Neural progenitor cell (in vitro differentiated cells): ENCODE data around the gene SMC3.

Experiments
- EZH2 ChIP-seq: fragments of 200-600 bp; sonication (generic); IDR thresholded peaks from 2 replicates; pipeline ENCODE4 v1.6.1; 2017; ENCODE audit warnings: antibody characterized with exemption, mild to moderate bottlenecking, moderate library complexity
- EZH2phosphoT487 ChIP-seq: fragments of 200-600 bp; sonication (generic); IDR thresholded peaks from 2 replicates; pipeline ENCODE4 v1.6.1; 2017; ENCODE audit warnings: antibody characterized with exemption
- TF ChIP-seq, protein P1 (sequence below): fragments of 200-600 bp; sonication (generic); IDR thresholded peaks from 2 replicates; pipeline ENCODE4 v1.5.1; 2017; ENCODE audit warnings: antibody characterized with exemption, mild to moderate bottlenecking

DNA sequence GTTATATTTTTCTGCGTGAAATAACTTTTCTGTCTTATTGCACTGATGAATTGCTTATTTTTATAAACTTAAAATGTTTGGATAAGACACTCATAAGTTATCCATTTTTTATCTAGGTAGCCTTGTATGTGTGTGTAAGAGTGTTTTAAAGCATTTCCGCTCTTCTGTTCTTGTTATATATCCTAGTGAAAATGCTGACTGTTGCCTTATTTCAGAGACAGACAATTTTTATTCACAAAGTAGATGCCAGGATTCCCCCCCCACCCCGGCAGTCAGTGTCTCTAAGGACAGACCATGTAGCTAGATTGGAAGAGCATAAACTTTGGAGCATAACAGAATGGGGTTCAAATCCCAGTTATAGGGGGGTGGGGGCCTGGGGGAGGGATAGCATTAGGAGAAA lies 1.6 kb downstream of the SMC3 start:
- TF ChIP-seq, protein P1, sequence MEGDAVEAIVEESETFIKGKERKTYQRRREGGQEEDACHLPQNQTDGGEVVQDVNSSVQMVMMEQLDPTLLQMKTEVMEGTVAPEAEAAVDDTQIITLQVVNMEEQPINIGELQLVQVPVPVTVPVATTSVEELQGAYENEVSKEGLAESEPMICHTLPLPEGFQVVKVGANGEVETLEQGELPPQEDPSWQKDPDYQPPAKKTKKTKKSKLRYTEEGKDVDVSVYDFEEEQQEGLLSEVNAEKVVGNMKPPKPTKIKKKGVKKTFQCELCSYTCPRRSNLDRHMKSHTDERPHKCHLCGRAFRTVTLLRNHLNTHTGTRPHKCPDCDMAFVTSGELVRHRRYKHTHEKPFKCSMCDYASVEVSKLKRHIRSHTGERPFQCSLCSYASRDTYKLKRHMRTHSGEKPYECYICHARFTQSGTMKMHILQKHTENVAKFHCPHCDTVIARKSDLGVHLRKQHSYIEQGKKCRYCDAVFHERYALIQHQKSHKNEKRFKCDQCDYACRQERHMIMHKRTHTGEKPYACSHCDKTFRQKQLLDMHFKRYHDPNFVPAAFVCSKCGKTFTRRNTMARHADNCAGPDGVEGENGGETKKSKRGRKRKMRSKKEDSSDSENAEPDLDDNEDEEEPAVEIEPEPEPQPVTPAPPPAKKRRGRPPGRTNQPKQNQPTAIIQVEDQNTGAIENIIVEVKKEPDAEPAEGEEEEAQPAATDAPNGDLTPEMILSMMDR = no peak
- TF ChIP-seq EZH2 (no peak), EZH2phosphoT487 (no peak)
